Measurements from ENCODE around the gene PKNOX2.

PKNOX2 gene

GRCh38 chr11:125479137-125479536 lies 314.6 kb downstream of the PKNOX2 start:
- TF ChIP-seq CTCF (IDR thresholded peaks at IDR 0.05; ENCODE audit: extremely low read depth, missing control alignments), result no peak

GRCh38 chr11:125481531-125481930 lies 317.0 kb downstream of the PKNOX2 start:
- TF ChIP-seq CTCF (IDR thresholded peaks at IDR 0.05; ENCODE audit: extremely low read depth, missing control alignments), result no peak
- no peak for DNase-seq (ENCODE audit: low spot score)

More at GRCh38 chr11:125479137-125479536, 314.6 kb downstream of the PKNOX2 start:
- DNase-seq (ENCODE audit: low spot score), result no peak

Data from GM20000 (cell line).